Stimulated activated CD4-positive, alpha-beta T cell treated with anti-CD3 and anti-CD28 coated beads, Interleukin-4, amount 100 ng/mL, for 1 hour (primary cell): ENCODE results near the gene CDC23.
"Not testable (repeated sequence)": the region's sequence is repeated elsewhere in the genome, so short reads cannot be mapped to it uniquely, and the experiment has no call there.

Experiments used
- DNase-seq: peaks from one replicate; pipeline ENCODE4 v3.0.0-alpha.2; 2020

CDC23 gene

GRCh38 chr5:138213161-138214029, at the start of gene CDC23:
Gene CDC23, minus strand, starts transcription at chr5:138213323. Its CDS starts 11 bp downstream, at chr5:138213312.
- peak; percentile 82 for DNase-seq

GRCh38 chr5:138258704-138259292, 45.7 kb upstream of the CDC23 start:
- DNase-seq: no peak

- DNase-seq: no peak
Observed at GRCh38 chr5:138257583-138257982, 44.5 kb upstream of the CDC23 start.

- DNase-seq: no peak
Observed at GRCh38 chr5:138252944-138253343, 39.8 kb upstream of the CDC23 start.

- not testable (repeated sequence) for DNase-seq
Observed at GRCh38 chr5:138247800-138248199, 34.7 kb upstream of the CDC23 start.

GRCh38 chr5:138246822-138247221, 33.7 kb upstream of the CDC23 start:
- no peak for DNase-seq

GRCh38 chr5:138246334-138246733, 33.2 kb upstream of the CDC23 start:
- DNase-seq: no peak

GRCh38 chr5:138245717-138246116, 32.6 kb upstream of the CDC23 start:
- DNase-seq: no peak

- DNase-seq: no peak
Observed at GRCh38 chr5:138243794-138244193, 30.7 kb upstream of the CDC23 start.

GRCh38 chr5:138241688-138242571, 28.8 kb upstream of the CDC23 start:
- DNase-seq: no peak

- no peak for DNase-seq
Observed at GRCh38 chr5:138240650-138241385, 27.7 kb upstream of the CDC23 start.

- no peak for DNase-seq
Observed at GRCh38 chr5:138238034-138238433, 24.9 kb upstream of the CDC23 start.

- no peak for DNase-seq
Observed at GRCh38 chr5:138234651-138235050, 21.5 kb upstream of the CDC23 start.

GRCh38 chr5:138233280-138233679, 20.2 kb upstream of the CDC23 start:
- no peak for DNase-seq

- no peak for DNase-seq
Observed at GRCh38 chr5:138230981-138231589, 18.0 kb upstream of the CDC23 start.

- DNase-seq: no peak
Observed at GRCh38 chr5:138230261-138230660, 17.1 kb upstream of the CDC23 start.

GRCh38 chr5:138229387-138229786, 16.3 kb upstream of the CDC23 start:
- DNase-seq: no peak

GRCh38 chr5:138226910-138227309, 13.8 kb upstream of the CDC23 start:
- DNase-seq: no peak

GRCh38 chr5:138224712-138225111, 11.6 kb upstream of the CDC23 start:
- DNase-seq: no peak

GRCh38 chr5:138223532-138223931, 10.4 kb upstream of the CDC23 start:
- DNase-seq: no peak

GRCh38 chr5:138216799-138217198, 3.7 kb upstream of the CDC23 start:
- DNase-seq: no peak

GRCh38 chr5:138212828-138213160, 329 bp downstream of the CDC23 start:
- no peak for DNase-seq
